Measurements from ENCODE around the gene AKAP8L. TPM values are rescaled to one million over a fixed set of nuclear protein-coding genes. Genes with fewer than 3 reads are reported as not detected.

Gene AKAP8L
- total RNA-seq, 4 donors from 2014 or later, result 33.9 to 90.2 (median 63.4) TPM

DNA sequence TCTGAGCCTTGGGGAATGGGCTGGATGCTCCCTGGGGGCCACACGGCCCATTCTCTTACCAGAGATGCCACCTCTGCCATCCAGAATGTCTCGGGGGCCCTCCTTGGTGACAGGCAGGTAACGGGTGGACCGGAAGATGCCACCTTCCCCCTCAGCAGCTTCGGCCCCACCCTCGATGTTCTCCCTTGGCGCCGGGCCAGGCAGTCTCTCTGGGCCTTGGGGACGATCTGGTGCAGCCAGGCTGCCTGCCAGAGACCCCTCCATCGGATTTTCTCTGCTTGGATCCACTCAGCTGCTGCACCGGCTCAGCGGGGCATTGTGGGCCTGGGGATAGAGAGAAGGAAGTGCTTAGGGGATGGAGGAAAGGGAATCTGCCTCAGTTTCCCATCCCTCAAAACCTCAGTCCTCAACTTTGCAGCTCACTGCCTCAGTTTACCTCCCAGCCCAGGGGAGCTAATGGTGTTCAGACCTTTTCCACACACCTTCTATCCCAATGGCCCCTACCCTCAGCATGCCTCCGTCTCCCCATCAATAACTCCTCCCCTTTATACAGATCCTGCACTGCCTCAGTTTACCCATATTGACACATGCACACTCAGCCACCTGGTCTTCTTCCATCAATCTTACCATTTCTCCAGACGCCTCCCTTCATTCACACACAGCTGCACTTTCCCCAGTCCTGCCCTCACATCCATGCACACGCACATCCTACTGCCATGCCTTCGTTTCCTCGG, 29.4 kb upstream of the AKAP8L start:
- Histone ChIP-seq H3K4me3 (no peak overlapping the region), H3K9me3 (no peaks in the 10 kb centered on the region), H3K4me1 (peaks cover 11 to 26% (median 17%) of the 10 kb centered on the region in 3 donors), H3K27me3 (peaks cover 0 to 3% (median 0%) of the 10 kb centered on the region in 4 donors), H3K36me3 (no peaks in the 10 kb centered on the region), H3K27ac (peak overlapping the region in 1 of 4 donors; percentile 91)
- TF ChIP-seq, protein P1, sequence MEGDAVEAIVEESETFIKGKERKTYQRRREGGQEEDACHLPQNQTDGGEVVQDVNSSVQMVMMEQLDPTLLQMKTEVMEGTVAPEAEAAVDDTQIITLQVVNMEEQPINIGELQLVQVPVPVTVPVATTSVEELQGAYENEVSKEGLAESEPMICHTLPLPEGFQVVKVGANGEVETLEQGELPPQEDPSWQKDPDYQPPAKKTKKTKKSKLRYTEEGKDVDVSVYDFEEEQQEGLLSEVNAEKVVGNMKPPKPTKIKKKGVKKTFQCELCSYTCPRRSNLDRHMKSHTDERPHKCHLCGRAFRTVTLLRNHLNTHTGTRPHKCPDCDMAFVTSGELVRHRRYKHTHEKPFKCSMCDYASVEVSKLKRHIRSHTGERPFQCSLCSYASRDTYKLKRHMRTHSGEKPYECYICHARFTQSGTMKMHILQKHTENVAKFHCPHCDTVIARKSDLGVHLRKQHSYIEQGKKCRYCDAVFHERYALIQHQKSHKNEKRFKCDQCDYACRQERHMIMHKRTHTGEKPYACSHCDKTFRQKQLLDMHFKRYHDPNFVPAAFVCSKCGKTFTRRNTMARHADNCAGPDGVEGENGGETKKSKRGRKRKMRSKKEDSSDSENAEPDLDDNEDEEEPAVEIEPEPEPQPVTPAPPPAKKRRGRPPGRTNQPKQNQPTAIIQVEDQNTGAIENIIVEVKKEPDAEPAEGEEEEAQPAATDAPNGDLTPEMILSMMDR (IDR thresholded peaks at IDR 0.05), result no peak
- TF ChIP-seq POLR2A (IDR thresholded peaks at IDR 0.05), result no peak
- 53 to 61% methylated on average over 13 to 15 of the region's 17 CpGs for WGBS, 2 donors
- no peak for DNase-seq
- intact Hi-C loops (cut with DNase I), result no loop called here

DNA sequence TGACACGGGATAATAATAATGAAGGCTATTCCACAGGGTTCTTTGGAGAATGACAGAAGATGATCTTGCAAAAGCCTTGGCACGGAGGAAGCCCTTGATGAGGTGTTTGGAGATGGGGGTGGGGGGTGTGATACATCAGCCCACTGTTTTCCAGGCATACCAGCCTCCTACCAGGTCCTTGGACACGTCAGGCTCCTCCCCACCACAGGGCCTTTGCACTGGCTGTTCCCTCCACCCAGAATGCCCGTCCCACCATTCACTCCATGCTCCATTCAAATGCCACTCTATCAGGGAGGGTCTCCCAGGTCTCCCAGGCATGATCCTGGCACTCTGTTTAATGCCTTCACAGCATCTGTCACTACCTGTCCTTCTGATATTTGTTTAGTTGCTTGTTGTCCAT, 28.3 kb upstream of the AKAP8L start:
- intact Hi-C loops (cut with DNase I), result no loop called here
- peaks cover 5 to 15% (median 11%) of the 10 kb centered on the region in 3 donors for H3K4me1 ChIP-seq
- WGBS, 2 donors, result 82 to 84% methylated on average over 3 to 4 of the region's 4 CpGs
- H3K4me3 ChIP-seq, result no peak overlapping the region
- TF ChIP-seq POLR2A (IDR thresholded peaks at IDR 0.05), result no peak
- TF ChIP-seq, protein P1 (IDR thresholded peaks at IDR 0.05), result no peak
- no peaks in the 10 kb centered on the region for H3K9me3 ChIP-seq
- H3K36me3 ChIP-seq, result no peaks in the 10 kb centered on the region
- no peaks in the 10 kb centered on the region for H3K27me3 ChIP-seq
- DNase-seq, result no peak
- H3K27ac ChIP-seq, result no peak overlapping the region

DNA sequence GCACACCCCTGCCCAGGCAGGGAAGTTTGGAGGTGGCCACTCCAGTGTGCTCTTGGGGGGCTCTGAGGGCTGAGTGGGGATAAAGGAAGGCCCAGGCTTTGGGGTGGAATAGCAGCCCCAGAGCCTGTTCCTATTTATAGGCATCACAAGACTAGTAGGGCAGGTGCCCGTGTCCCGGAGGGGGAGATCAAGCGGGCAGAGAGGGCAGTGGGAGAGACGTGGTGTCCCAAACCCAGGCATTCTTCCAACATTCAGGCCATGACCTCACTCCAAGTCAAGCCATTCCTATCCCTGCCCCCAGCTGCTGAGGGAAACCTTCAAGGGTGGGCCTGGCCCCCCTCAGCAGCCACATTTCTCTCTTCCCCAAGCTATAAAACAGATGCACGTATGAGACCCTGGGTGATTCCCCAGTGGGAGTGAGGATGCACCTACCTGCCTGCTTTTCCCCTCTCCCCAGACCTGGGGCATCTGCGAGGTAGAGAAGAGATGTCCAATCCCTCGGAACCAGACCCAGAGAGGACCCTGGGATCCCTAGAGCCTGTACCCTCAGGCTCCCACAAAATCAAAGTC, 27.1 kb upstream of the AKAP8L start:
- TF ChIP-seq, protein P1 (IDR thresholded peaks at IDR 0.05), result no peak
- no peak for TF ChIP-seq POLR2A (IDR thresholded peaks at IDR 0.05)
- no peaks in the 10 kb centered on the region for H3K9me3 ChIP-seq
- H3K36me3 ChIP-seq, result no peaks in the 10 kb centered on the region
- H3K4me1 ChIP-seq, result peaks cover 5 to 12% (median 11%) of the 10 kb centered on the region in 3 donors
- no peak for DNase-seq
- H3K4me3 ChIP-seq, result no peak overlapping the region
- H3K27me3 ChIP-seq, result no peaks in the 10 kb centered on the region
- no peak overlapping the region for H3K27ac ChIP-seq
- 75 to 89% methylated on average over 6 of the region's 7 CpGs for WGBS, 2 donors
- intact Hi-C loops (cut with DNase I), result no loop called here

DNA sequence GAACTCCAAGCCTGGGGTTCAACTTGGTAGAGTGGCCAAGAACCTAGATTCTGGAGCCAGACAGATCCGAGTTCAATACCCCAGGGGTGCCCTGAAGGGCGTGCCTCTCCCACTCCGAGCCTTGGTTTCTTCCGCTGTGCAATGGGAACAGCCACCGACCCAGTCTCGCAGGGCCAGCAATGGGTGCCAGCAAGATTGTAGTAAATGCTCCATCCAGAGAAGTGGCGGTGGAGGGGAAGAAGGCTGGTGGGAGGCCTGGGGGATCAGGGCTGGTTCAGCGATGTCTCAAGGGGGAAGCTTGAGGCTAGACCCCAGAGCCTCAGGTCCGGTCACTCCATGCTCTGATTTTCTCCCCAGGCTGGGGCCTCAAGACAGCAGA, 26.4 kb upstream of the AKAP8L start:
- Histone ChIP-seq H3K4me3 (no peak overlapping the region), H3K36me3 (no peaks in the 10 kb centered on the region), H3K27me3 (no peaks in the 10 kb centered on the region), H3K27ac (no peak overlapping the region), H3K4me1 (peaks cover 5 to 12% (median 11%) of the 10 kb centered on the region in 3 donors), H3K9me3 (no peaks in the 10 kb centered on the region)
- intact Hi-C loops (cut with DNase I), result no loop called here
- 80 to 88% methylated on average over 3 to 5 of the region's 9 CpGs for WGBS, 2 donors
- DNase-seq, result no peak
- TF ChIP-seq, protein P1 (IDR thresholded peaks at IDR 0.05), result no peak
- no peak for TF ChIP-seq POLR2A (IDR thresholded peaks at IDR 0.05)

DNA sequence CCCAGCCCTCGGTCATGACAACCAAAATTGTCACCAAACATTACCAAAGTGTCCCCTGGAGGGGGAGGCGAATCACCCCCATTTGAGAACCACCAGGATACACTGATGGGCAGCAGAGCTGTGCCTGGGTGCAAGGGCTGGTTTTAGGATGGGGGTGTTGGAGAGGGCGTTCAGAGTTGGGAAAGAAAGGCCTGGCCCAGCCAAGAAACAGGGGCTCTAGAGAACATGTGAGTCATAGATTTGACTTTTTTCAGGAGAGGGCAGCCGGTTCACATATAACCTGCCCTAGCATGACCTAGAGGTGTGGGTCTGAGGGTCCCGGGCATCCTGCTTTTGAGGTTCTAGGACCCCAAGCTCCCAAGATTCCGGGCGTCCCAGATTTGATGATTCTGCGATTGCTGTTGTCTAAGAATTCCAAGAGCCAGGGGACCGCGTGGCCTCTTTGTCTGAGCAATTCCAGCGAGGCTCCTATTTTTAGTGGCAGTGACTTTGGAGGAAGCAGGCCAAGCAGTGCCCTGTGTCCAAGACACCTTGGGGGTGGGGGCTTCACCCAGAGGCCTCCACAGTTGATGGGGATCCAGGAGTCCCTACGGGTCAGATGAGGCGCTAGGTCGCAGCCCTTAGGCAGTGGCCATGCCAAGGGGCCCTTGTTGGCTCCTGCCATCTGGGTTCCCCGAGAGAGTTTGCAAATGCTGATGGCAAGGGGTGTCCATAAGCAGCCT, 25.9 kb upstream of the AKAP8L start:
- no peak for TF ChIP-seq POLR2A (IDR thresholded peaks at IDR 0.05)
- TF ChIP-seq, protein P1 (IDR thresholded peaks at IDR 0.05), result no peak
- Histone ChIP-seq H3K4me1 (peaks cover 5 to 13% (median 10%) of the 10 kb centered on the region in 3 donors), H3K4me3 (no peak overlapping the region), H3K36me3 (no peaks in the 10 kb centered on the region), H3K27ac (no peak overlapping the region), H3K27me3 (no peaks in the 10 kb centered on the region), H3K9me3 (no peaks in the 10 kb centered on the region)
- DNase-seq, result no peak
- intact Hi-C loops (cut with DNase I), result no loop called here
- WGBS, 2 donors, result 85 to 93% methylated on average over 10 of the region's 15 CpGs

All from esophagus squamous epithelium (tissue), 5 donors.